Chondrocyte (in vitro differentiated cells): Measurements from ENCODE around the gene SBF2. TPM values are rescaled to one million over a fixed set of nuclear protein-coding genes. Genes with fewer than 3 reads are reported as not detected.
A peak's percentile ranks its signal among the peaks of the same experiment; 100 is the strongest.

Experiments used
- DNase-seq: peaks from one replicate; pipeline ENCODE4 v3.0.0; 2021; ENCODE audit warnings: mixed read lengths, low spot score
- H3K27ac Mint-ChIP-seq: one replicate; pipeline ENCODE4 v1.8.0; 2021; ENCODE audit warnings: mild to moderate bottlenecking, moderate library complexity, mixed read lengths; ENCODE audit not compliant: unreplicated experiment
- H3K27me3 Mint-ChIP-seq: 2 replicates; pipeline ENCODE4 v1.8.0; 2021; ENCODE audit warnings: low read depth, mixed read lengths
- H3K36me3 Mint-ChIP-seq: 2 replicates; pipeline ENCODE4 v1.8.0; 2021; ENCODE audit warnings: low read depth, mixed read lengths
- H3K4me1 Mint-ChIP-seq: 2 replicates; pipeline ENCODE4 v1.8.0; 2021; ENCODE audit warnings: low read depth, mild to moderate bottlenecking, mixed read lengths
- H3K4me3 Mint-ChIP-seq: one replicate; pipeline ENCODE4 v1.8.0; 2021; ENCODE audit warnings: mild to moderate bottlenecking, moderate library complexity, mixed read lengths; ENCODE audit not compliant: unreplicated experiment
- H3K9me3 Mint-ChIP-seq: 2 replicates; pipeline ENCODE4 v1.8.0; 2021; ENCODE audit warnings: low read depth, mixed read lengths
- total RNA-seq: library from RNA; stranded (reverse); gene quantifications from 3 replicates; pipeline ENCODE4 v1.2.1, GENCODE V29; 2021
- TF ChIP-seq, protein P1 (sequence below): fragments of 200-600 bp; sonication (generic); IDR thresholded peaks from 2 replicates; pipeline ENCODE4 v1.5.0; 2021; ENCODE audit warnings: antibody characterized with exemption, mild to moderate bottlenecking, moderate library complexity

SBF2 gene
- total RNA-seq, 1 donor from 2014 or later: 44.5 TPM

DNA sequence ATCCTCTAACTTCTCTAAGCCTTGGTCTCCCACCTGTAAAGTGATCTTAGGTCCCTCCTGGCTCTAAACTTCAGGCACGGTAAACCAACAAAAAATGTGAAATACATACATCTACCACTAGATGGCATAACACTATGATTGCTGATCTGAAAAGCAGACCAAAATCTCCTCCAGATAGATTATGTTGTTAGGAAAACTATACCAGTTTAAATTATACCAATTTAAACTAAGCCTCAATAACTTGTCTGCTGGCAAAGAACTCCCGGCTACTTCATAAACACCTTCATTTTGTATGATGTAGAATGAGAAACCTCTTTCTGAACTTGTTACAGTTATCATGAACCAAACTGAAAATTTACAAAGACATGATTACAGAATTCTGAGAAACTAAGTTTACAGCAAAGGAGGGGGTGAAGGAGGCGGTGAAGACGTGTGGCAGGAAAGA lies 85.9 kb downstream of the SBF2 start:
- TF ChIP-seq, protein P1, sequence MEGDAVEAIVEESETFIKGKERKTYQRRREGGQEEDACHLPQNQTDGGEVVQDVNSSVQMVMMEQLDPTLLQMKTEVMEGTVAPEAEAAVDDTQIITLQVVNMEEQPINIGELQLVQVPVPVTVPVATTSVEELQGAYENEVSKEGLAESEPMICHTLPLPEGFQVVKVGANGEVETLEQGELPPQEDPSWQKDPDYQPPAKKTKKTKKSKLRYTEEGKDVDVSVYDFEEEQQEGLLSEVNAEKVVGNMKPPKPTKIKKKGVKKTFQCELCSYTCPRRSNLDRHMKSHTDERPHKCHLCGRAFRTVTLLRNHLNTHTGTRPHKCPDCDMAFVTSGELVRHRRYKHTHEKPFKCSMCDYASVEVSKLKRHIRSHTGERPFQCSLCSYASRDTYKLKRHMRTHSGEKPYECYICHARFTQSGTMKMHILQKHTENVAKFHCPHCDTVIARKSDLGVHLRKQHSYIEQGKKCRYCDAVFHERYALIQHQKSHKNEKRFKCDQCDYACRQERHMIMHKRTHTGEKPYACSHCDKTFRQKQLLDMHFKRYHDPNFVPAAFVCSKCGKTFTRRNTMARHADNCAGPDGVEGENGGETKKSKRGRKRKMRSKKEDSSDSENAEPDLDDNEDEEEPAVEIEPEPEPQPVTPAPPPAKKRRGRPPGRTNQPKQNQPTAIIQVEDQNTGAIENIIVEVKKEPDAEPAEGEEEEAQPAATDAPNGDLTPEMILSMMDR: peak; percentile 91
- H3K27ac Mint-ChIP-seq: no peak overlapping the region
- DNase-seq: no peak
- no peak overlapping the region for H3K4me3 Mint-ChIP-seq
- peaks cover 3% of the 10 kb centered on the region for H3K36me3 Mint-ChIP-seq
- no peaks in the 10 kb centered on the region for H3K4me1 Mint-ChIP-seq
- peaks cover 9% of the 10 kb centered on the region for H3K9me3 Mint-ChIP-seq
- H3K27me3 Mint-ChIP-seq: no peaks in the 10 kb centered on the region

DNA sequence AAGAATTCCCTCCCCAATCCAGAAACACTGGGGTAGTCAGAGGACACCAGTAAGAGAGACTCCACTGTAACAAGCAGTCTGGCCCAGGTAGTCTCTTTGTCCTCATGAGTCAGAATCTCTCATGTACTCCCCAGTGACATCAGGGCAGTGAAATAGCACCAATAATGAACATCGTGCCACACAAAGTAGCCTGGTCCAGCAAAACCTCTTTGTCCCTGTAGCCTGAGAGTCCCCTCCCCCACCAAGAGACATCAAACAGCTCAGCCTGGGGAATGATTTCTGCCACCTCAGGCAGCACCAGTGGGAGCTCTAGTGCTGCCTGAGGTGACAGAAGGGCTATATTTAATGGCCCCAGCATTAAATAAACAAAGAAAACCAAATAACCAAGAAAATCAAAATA lies 88.1 kb downstream of the SBF2 start:
- Mint-ChIP-seq H3K4me3 (no peak overlapping the region), H3K9me3 (peaks cover 14% of the 10 kb centered on the region), H3K36me3 (peaks cover 7% of the 10 kb centered on the region), H3K27me3 (no peaks in the 10 kb centered on the region), H3K27ac (no peak overlapping the region), H3K4me1 (peaks cover 13% of the 10 kb centered on the region)
- no peak for DNase-seq
- TF ChIP-seq, protein P1: no peak

DNA sequence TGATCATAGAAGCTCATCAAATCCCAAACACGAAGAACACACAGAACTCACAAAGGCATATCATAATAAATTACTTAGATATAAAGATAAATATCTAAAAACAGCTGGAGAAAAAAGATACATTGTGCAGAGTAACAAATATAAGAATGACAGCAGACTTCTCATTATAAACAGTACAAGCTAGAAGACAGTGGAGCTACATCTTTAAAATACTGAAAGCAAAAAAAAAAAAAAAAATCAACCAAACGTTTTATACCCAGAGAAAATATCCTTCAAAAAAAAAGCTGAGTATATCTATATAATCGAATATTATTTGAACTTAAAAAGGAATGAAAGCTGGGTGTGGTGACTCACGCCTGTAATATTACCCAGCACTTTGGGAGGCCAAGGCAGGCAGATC lies 90.0 kb downstream of the SBF2 start:
- no peak overlapping the region for H3K27ac Mint-ChIP-seq
- no peak overlapping the region for H3K4me3 Mint-ChIP-seq
- peaks cover 7% of the 10 kb centered on the region for H3K36me3 Mint-ChIP-seq
- TF ChIP-seq, protein P1: no peak
- H3K9me3 Mint-ChIP-seq: peaks cover 14% of the 10 kb centered on the region
- H3K27me3 Mint-ChIP-seq: no peaks in the 10 kb centered on the region
- H3K4me1 Mint-ChIP-seq: peaks cover 17% of the 10 kb centered on the region
- DNase-seq: no peak

DNA sequence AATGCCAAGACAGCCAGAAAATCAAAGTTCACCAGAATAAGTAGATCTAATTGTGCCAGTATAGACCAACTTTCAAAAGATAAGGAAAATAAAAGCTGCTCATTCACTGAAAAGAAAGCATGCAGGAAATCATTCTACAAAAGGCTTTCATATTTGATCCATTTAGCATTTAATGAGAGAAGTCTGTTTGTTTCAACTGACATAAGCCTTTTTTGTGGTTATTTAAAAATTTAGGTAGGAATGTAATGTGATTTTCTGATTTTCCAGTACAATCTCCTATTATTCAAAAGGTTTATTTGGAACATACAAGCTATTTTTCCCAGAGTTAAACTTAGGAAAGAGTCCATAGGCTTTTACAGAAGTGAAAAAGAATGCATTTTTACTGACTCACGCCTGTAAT lies 92.7 kb downstream of the SBF2 start:
- Mint-ChIP-seq H3K4me1 (peaks cover 17% of the 10 kb centered on the region), H3K27ac (peak overlapping the region; percentile 62), H3K36me3 (peaks cover 8% of the 10 kb centered on the region), H3K4me3 (no peak overlapping the region), H3K9me3 (peaks cover 26% of the 10 kb centered on the region), H3K27me3 (no peaks in the 10 kb centered on the region)
- no peak for DNase-seq
- TF ChIP-seq, protein P1: no peak

DNA sequence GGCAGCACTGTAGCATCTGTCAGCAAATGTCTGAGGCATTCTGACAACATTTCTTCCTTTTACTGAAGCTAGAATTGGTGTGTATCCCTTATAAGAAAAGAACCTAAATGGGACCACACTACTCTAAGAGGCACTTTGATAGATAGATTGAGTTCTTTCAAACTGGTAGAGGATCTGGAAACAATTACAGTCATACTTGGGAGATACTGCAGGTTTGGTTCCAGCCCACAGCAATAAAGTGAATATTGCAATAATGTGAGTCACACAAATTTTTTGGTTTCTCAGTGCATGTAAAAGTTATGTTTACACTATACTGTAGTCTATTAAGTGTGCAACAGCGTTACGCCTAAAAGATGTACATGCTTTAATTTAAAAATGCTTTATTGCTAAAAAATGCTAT lies 96.9 kb downstream of the SBF2 start:
- H3K36me3 Mint-ChIP-seq: peaks cover 1% of the 10 kb centered on the region
- H3K27me3 Mint-ChIP-seq: no peaks in the 10 kb centered on the region

More for the DNA sequence above, 96.9 kb downstream of the SBF2 start:
- Mint-ChIP-seq H3K9me3 (peaks cover 13% of the 10 kb centered on the region), H3K4me1 (peaks cover 19% of the 10 kb centered on the region), H3K4me3 (no peak overlapping the region), H3K27ac (no peak overlapping the region)
- DNase-seq: no peak
- TF ChIP-seq, protein P1: no peak
